Measurements from ENCODE around the gene ZBTB16.

ZBTB16 gene

DNA sequence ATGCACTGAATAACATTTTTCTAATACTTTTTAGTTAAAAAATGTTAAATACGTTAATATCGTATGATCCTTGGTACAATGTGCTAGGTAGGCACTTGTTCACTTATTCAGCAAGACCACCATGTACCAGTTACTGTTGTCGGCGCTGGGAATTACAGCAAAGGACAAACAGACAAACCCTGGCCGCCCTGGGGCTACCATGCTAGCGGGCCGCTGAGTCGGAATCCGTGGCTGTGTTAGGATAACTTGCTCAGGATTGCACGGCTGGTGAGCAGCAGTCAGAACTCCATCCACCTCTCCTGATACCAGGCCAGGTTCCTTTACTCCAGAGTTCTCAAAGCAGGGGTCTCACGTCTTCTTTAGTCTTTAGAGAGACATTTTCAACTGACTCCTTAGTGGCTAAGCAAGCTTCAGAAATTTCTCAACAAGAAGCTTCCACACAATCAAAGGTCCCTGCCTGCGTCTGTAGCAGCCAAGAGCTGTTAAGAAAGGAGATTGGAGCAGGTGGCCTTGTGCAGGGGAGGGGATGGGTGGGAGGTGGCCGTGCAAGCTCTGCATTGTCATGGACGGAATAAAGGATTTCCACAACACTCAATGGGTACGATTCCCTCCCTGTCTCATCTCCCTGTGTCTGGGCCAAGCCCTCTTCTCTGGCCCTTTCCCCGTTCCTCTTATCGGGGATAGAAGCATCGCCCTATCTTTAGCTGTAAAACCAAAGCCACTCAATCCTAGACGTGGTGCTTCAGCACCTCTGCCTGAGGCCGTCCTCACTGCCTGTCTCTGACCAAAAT lies 196.9 kb downstream of the ZBTB16 start:
- DNase-seq (ENCODE audit: low read depth in 2 of 2, low spot score in 1 of 2) = no peak

GRCh38 chr11:114256967-114257286 lies 197.4 kb downstream of the ZBTB16 start:
- no peak for DNase-seq (ENCODE audit: low read depth in 2 of 2, low spot score in 1 of 2)

- no peak for DNase-seq (ENCODE audit: low read depth in 2 of 2, low spot score in 1 of 2)
Measured at GRCh38 chr11:114257621-114258558, 198.4 kb downstream of the ZBTB16 start.

GRCh38 chr11:114258696-114259095 lies 199.2 kb downstream of the ZBTB16 start:
- DNase-seq (ENCODE audit: low read depth in 2 of 2, low spot score in 1 of 2) = no peak

GRCh38 chr11:114259124-114259526 lies 199.6 kb downstream of the ZBTB16 start:
- DNase-seq (ENCODE audit: low read depth in 2 of 2, low spot score in 1 of 2) = no peak

DNA sequence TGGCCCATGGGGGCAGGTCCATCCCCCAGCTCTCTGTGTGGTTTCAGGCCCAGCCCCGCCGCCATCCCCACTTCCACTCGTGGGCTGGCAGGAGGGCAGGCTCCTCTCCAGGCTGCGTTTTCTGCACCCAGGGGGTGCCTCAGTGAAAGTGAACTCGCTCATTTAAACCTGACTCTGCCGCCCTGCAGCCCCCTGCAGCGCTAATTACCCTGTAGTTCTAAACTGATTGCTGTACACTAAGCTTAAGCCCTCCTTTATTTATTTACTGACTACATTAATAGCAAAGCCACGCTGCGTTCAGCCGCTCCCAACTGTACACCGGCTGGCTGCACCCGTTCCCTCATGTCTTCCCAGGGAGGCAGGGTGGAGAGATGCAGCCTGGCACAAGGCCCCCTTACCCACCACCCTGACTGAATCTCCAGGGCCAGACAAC lies 200.1 kb downstream of the ZBTB16 start:
- DNase-seq (ENCODE audit: low read depth in 2 of 2, low spot score in 1 of 2) = no peak

- no peak for DNase-seq (ENCODE audit: low read depth in 2 of 2, low spot score in 1 of 2)
Measured at GRCh38 chr11:114260077-114260476, 200.6 kb downstream of the ZBTB16 start.

- no peak for DNase-seq (ENCODE audit: low read depth in 2 of 2, low spot score in 1 of 2)
Measured at GRCh38 chr11:114260483-114260882, 201.0 kb downstream of the ZBTB16 start.

DNA sequence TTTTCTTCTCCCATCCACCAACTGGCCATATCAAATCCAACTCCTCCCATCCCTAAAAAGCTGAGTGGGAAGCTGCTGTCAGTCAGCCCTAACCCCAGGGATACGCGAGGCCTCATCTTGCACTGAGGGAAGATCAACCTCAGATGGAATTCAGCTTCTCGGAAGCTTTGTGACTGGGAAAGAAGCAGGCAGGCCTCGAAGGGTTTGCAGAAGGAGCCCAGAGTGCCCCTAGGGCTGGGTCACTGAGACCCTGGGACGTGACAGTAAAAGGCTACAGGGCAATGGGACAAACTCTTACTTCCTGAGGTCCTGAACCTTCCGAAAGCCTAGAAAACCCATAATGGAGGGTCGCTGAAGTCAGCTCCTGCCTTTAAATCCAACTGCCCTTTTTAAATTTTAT lies 202.3 kb downstream of the ZBTB16 start:
- no peak for DNase-seq (ENCODE audit: low read depth in 2 of 2, low spot score in 1 of 2)

- DNase-seq (ENCODE audit: low read depth in 2 of 2, low spot score in 1 of 2) = no peak
Measured at GRCh38 chr11:114262681-114263512, 203.4 kb downstream of the ZBTB16 start.

DNA sequence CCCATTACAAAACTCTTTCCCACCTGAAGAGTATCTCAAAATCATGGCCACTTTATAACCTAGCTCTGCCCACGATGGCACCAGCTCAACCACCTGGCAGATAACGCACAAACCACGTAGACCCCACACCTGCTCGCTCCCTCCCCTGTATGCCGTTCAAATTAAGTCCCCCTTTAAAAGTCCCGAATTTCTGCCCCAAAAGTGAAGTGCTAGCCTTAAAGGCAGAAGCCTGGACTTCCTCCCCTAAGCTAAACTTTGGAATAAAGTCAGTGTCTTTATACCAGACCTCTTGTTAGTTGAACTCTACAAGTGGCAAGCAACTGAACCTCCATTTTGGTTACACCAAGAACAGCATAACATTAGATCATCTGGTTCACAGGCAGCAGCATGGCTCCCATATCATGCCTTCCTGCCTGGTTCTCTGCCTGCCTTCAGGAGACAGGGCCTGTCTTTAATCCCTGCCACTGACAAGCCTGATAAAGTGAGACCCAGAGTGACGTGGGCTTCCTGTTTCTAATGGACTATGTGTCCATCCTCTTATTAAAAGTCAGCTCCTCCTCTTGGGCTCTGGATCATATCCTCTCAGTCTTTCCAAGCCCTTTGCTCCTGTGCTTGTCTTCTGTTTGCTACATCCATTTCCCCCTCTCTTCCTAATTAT lies 204.1 kb downstream of the ZBTB16 start:
- no peak for DNase-seq (ENCODE audit: low read depth in 2 of 2, low spot score in 1 of 2)

- DNase-seq (ENCODE audit: low read depth in 2 of 2, low spot score in 1 of 2) = no peak
Measured at GRCh38 chr11:114264381-114264780, 204.9 kb downstream of the ZBTB16 start.

- DNase-seq (ENCODE audit: low read depth in 2 of 2, low spot score in 1 of 2) = no peak
Measured at GRCh38 chr11:114265122-114265878, 205.8 kb downstream of the ZBTB16 start.

DNA sequence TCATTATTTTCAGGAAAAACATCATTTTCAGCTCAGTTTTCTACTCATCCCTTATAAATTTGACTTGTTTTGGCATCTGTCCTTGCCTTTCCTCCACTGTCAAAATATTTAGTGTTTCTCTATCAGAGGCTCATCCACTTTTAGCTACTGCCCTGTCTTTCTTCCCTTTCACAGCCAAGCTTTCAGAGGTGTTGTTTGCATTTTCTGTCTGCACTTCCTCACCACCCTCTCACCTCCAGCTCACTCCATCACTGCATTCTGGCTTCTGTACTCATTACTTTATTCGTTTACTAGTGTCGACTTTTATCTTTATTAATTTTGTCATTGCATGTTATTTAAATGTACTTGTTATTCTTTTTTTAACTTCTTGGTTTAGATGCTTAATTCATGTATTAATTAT lies 210.0 kb downstream of the ZBTB16 start:
- no peak for DNase-seq (ENCODE audit: low read depth in 2 of 2, low spot score in 1 of 2)

DNA sequence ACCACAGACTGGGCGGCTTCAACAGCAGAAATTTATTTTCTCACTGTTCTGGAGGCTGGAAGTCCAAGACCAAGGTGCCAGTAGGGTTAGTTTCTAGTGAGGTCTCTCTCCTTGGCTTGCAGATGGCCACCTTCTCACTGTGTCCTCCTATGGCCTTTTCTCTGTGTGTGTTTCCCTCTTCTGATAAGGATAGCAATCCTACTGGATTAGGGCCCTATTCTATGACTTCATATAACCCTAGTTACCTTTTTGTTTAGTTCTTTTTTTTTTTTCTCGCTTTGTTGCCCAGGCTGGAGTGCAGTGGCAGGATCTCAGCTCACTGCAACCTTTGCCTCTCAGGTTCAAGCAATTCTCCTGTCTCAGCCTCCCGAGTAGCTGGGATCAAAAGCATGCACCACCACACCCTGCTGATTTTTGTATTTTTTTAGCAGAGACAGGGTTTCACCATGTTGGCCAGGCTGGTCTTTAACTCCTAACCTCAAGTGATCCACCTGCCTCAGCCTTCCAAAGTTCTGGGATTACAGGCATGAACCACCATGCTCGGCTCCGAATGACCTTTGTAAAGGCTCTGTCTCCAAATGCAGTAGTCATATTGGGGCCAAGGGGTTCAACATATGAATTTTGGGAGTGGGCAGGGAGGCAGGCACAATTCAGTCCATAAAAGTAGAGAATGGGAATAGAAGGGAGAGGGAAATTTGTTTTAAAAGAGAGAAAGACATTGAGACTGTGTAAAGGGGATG lies 211.2 kb downstream of the ZBTB16 start:
- DNase-seq (ENCODE audit: low read depth in 2 of 2, low spot score in 1 of 2) = no peak

DNA sequence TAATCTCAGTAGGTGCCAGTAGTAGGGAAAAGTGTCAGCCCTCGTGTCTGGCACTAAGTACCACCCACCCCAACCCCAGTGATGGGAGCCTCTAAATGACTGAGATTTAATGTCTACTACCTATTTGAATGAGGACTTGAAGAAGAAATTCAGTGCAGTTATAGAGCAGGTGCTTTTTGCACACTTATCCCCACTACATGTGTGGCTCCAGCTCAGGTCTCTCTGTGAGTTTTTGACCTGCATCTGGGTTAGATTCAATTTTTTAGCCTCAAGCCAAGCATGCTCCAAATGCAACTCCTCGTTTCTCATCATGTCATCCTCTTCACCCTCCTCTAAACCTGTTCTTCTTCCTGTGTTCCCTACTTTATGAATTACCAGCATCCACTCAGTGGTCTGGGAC lies 211.8 kb downstream of the ZBTB16 start:
- DNase-seq (ENCODE audit: low read depth in 2 of 2, low spot score in 1 of 2) = no peak

GRCh38 chr11:114272311-114272710 lies 212.8 kb downstream of the ZBTB16 start:
- DNase-seq (ENCODE audit: low read depth in 2 of 2, low spot score in 1 of 2) = no peak

DNA sequence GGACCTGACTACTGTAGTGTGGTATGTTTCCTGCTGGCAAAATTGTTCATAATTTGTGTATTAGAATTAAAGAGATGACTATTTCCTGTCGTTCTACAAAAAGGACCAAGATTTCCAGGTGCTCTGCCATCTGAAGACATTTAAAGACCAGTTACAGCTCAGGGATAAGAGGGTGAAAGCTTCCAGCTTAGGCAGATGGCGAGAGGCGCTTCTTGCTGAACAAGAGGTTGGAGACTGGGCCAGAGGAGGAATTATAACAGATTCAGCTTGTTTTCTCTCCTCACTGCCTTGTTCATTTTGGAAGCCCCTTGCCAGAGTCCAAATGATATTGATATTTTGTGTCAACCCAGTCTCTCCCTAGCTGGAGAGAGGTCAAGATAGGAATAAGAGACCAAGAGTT lies 213.6 kb downstream of the ZBTB16 start:
- DNase-seq (ENCODE audit: low read depth in 2 of 2, low spot score in 1 of 2) = no peak

- no peak for DNase-seq (ENCODE audit: low read depth in 2 of 2, low spot score in 1 of 2)
Measured at GRCh38 chr11:114273890-114274635, 214.6 kb downstream of the ZBTB16 start.
